ENCODE data around the gene ADAMTSL2.

The ADAMTSL2 gene

GRCh38 chr9:133502112-133502511 is 32.4 kb upstream of the ADAMTSL2 start:
- no peak for DNase-seq (ENCODE audit: low spot score)
- in situ Hi-C loops (cut with MboI; ENCODE audit: low pct_unique_long_range_greater_than_20kb, low sequenced_read_pairs, unreplicated experiment) = no loop called here
- no peak for TF ChIP-seq CTCF (IDR thresholded peaks at IDR 0.05; ENCODE audit: extremely low read depth, insufficient read depth, missing control alignments)

- TF ChIP-seq CTCF (IDR thresholded peaks at IDR 0.05; ENCODE audit: extremely low read depth, insufficient read depth, missing control alignments) = no peak
- no peak for DNase-seq (ENCODE audit: low spot score)
- in situ Hi-C loops (cut with MboI; ENCODE audit: low pct_unique_long_range_greater_than_20kb, low sequenced_read_pairs, unreplicated experiment) = no loop called here
Measured at GRCh38 chr9:133505186-133505830, 29.2 kb upstream of the ADAMTSL2 start.

- in situ Hi-C loops (cut with MboI; ENCODE audit: low pct_unique_long_range_greater_than_20kb, low sequenced_read_pairs, unreplicated experiment) = no loop called here
- DNase-seq (ENCODE audit: low spot score) = no peak
- TF ChIP-seq CTCF (IDR thresholded peaks at IDR 0.05; ENCODE audit: extremely low read depth, insufficient read depth, missing control alignments) = no peak
Measured at GRCh38 chr9:133505901-133506652, 28.4 kb upstream of the ADAMTSL2 start.

- TF ChIP-seq CTCF (IDR thresholded peaks at IDR 0.05; ENCODE audit: extremely low read depth, insufficient read depth, missing control alignments) = no peak
- in situ Hi-C loops (cut with MboI; ENCODE audit: low pct_unique_long_range_greater_than_20kb, low sequenced_read_pairs, unreplicated experiment) = no loop called here
- DNase-seq (ENCODE audit: low spot score) = no peak
Measured at GRCh38 chr9:133506653-133507038, 27.9 kb upstream of the ADAMTSL2 start.

- in situ Hi-C loops (cut with MboI; ENCODE audit: low pct_unique_long_range_greater_than_20kb, low sequenced_read_pairs, unreplicated experiment) = no loop called here
- no peak for TF ChIP-seq CTCF (IDR thresholded peaks at IDR 0.05; ENCODE audit: extremely low read depth, insufficient read depth, missing control alignments)
- DNase-seq (ENCODE audit: low spot score) = no peak
Measured at GRCh38 chr9:133507246-133507965, 27.1 kb upstream of the ADAMTSL2 start.

GRCh38 chr9:133508046-133508445 is 26.5 kb upstream of the ADAMTSL2 start:
- no peak for TF ChIP-seq CTCF (IDR thresholded peaks at IDR 0.05; ENCODE audit: extremely low read depth, insufficient read depth, missing control alignments)
- in situ Hi-C loops (cut with MboI; ENCODE audit: low pct_unique_long_range_greater_than_20kb, low sequenced_read_pairs, unreplicated experiment) = no loop called here
- no peak for DNase-seq (ENCODE audit: low spot score)
